ENCODE data around the gene PUS7L. TPM values are rescaled to one million over a fixed set of nuclear protein-coding genes. Genes with fewer than 3 reads are reported as not detected.

PUS7L gene
- total RNA-seq, 4 donors from 2014 or later: 3.0 to 16.3 (median 9.5) TPM

DNA sequence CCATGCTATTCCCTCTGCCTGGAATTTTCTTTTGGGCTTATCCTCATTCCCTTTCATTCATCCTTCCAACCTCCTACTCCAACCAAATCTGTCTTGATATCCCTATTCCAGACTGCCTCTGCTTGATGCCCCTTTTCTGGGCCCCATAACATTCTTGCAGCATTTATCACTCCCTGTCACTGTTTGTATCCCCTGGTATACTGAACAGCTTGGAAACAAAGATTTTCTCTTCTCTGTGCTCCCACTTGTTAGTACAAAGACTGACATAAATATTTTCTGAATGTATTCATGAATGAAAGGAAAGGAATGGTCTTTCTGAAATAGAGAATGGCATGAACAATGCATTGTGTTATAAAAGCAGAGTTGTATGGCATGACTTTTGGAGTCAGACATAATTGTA lies 7.7 kb upstream of the PUS7L start:
- in situ Hi-C loops (cut with MboI; ENCODE audit: low pct_ligation_motif_present in 1 of 4, low pct_unique_long_range_greater_than_20kb in 1 of 4, low sequenced_read_pairs in 3 of 4): no loop called here
- H3K9me3 ChIP-seq: no peaks in the 10 kb centered on the region

DNA sequence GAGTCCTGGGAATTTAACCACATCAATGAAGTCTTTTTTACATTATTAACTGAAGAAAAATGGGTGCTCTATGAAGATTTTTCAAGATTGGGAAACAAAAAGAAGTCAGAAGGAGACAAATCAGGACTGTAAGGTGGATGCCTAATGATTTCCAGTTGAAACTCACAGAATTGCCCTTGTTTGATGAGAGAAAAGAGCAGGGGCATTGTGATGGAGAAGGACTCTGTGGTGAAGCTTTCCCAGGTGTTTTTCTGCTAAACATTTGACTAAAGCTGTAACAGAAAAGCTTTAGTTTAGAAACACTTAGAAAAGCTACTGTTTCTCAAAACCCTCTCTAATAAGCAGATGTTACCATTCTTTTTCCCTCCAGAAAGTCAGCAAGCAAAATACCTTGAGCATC lies 5.9 kb upstream of the PUS7L start:
- TF ChIP-seq POLR2A (IDR thresholded peaks at IDR 0.05) (no peak), POLR2AphosphoS5 (IDR thresholded peaks at IDR 0.05) (no peak), EP300 (IDR thresholded peaks at IDR 0.05; ENCODE audit: low read depth) (no peak)
- TF ChIP-seq, protein P1, sequence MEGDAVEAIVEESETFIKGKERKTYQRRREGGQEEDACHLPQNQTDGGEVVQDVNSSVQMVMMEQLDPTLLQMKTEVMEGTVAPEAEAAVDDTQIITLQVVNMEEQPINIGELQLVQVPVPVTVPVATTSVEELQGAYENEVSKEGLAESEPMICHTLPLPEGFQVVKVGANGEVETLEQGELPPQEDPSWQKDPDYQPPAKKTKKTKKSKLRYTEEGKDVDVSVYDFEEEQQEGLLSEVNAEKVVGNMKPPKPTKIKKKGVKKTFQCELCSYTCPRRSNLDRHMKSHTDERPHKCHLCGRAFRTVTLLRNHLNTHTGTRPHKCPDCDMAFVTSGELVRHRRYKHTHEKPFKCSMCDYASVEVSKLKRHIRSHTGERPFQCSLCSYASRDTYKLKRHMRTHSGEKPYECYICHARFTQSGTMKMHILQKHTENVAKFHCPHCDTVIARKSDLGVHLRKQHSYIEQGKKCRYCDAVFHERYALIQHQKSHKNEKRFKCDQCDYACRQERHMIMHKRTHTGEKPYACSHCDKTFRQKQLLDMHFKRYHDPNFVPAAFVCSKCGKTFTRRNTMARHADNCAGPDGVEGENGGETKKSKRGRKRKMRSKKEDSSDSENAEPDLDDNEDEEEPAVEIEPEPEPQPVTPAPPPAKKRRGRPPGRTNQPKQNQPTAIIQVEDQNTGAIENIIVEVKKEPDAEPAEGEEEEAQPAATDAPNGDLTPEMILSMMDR (IDR thresholded peaks at IDR 0.05): no peak
- in situ Hi-C loops (cut with MboI; ENCODE audit: low pct_ligation_motif_present in 1 of 4, low pct_unique_long_range_greater_than_20kb in 1 of 4, low sequenced_read_pairs in 3 of 4): no loop called here
- no peak overlapping the region for H3K27ac ChIP-seq
- DNase-seq: no peak
- no peaks in the 10 kb centered on the region for H3K9me3 ChIP-seq
- H3K4me1 ChIP-seq: peaks cover 5 to 36% (median 14%) of the 10 kb centered on the region in 4 donors
- H3K27me3 ChIP-seq: no peaks in the 10 kb centered on the region
- H3K36me3 ChIP-seq: peaks cover 0 to 10% (median 0%) of the 10 kb centered on the region in 4 donors
- H3K4me3 ChIP-seq: no peak overlapping the region
- intact Hi-C loops (cut with DNase I; ENCODE audit: low total_unique reads): no loop called here

More for the DNA sequence above, 7.7 kb upstream of the PUS7L start:
- Histone ChIP-seq H3K27me3 (no peaks in the 10 kb centered on the region), H3K27ac (no peak overlapping the region), H3K4me3 (no peak overlapping the region), H3K4me1 (peaks cover 0 to 19% (median 4%) of the 10 kb centered on the region in 4 donors), H3K36me3 (peaks cover 0 to 21% (median 5%) of the 10 kb centered on the region in 4 donors)
- no peak for DNase-seq
- intact Hi-C loops (cut with DNase I; ENCODE audit: low total_unique reads): no loop called here
- TF ChIP-seq POLR2AphosphoS5 (IDR thresholded peaks at IDR 0.05) (no peak), EP300 (IDR thresholded peaks at IDR 0.05; ENCODE audit: low read depth) (no peak), POLR2A (IDR thresholded peaks at IDR 0.05) (no peak)
- TF ChIP-seq, protein P1 (IDR thresholded peaks at IDR 0.05): no peak

DNA sequence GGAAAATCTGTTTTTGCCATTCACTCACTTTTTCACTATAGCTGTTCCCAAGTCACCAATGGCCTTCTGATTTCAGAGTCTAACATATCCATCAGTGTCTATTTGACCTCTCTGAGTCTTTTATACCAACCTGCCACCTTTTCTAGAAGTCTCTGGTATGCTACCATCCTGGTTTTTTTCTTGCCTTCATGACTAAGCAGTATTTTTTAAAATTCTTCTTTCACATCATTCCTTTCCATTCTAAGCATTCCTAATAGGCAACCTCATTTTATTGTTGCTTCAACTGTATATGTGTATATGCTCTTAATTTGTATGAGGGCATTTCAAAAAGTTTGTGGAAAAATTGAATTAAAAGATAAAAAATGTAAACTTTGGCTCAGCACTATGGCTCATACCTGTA lies 5.2 kb upstream of the PUS7L start:
- H3K27ac ChIP-seq: no peak overlapping the region
- TF ChIP-seq EP300 (IDR thresholded peaks at IDR 0.05; ENCODE audit: low read depth) (no peak), POLR2AphosphoS5 (IDR thresholded peaks at IDR 0.05) (no peak), POLR2A (IDR thresholded peaks at IDR 0.05) (no peak)
- TF ChIP-seq, protein P1 (IDR thresholded peaks at IDR 0.05): no peak
- peaks cover 5 to 38% (median 17%) of the 10 kb centered on the region in 4 donors for H3K4me1 ChIP-seq
- H3K4me3 ChIP-seq: no peak overlapping the region
- peaks cover 0 to 7% (median 0%) of the 10 kb centered on the region in 4 donors for H3K36me3 ChIP-seq
- no peaks in the 10 kb centered on the region for H3K27me3 ChIP-seq
- in situ Hi-C loops (cut with MboI; ENCODE audit: low pct_ligation_motif_present in 1 of 4, low pct_unique_long_range_greater_than_20kb in 1 of 4, low sequenced_read_pairs in 3 of 4) (no loop called here), intact Hi-C loops (cut with DNase I; ENCODE audit: low total_unique reads) (no loop called here)
- H3K9me3 ChIP-seq: no peaks in the 10 kb centered on the region
- DNase-seq: no peak

DNA sequence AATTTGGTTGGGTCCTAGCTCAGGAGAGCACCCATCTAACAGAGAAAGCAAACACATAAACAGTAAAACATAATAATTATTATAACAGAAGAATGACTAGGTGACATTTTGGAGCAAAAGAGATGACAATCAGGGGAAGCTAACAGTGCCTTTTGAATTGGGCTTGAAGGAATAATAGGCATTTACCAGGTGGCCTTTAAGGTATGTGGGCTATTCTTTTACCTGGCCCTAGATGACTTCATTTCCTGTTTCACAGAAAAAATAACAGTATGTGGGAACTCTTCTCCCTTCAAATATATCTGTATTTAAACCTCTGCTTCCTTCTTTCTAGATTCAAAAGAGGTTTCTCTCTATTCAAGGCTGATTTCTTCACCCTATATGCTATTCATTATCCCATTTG lies 4.0 kb upstream of the PUS7L start:
- H3K27ac ChIP-seq: no peak overlapping the region
- no peaks in the 10 kb centered on the region for H3K9me3 ChIP-seq
- intact Hi-C loops (cut with DNase I; ENCODE audit: low total_unique reads): no loop called here
- DNase-seq: no peak
- no peaks in the 10 kb centered on the region for H3K36me3 ChIP-seq
- no peaks in the 10 kb centered on the region for H3K27me3 ChIP-seq
- TF ChIP-seq POLR2A (IDR thresholded peaks at IDR 0.05) (no peak), POLR2AphosphoS5 (IDR thresholded peaks at IDR 0.05) (no peak), EP300 (IDR thresholded peaks at IDR 0.05; ENCODE audit: low read depth) (no peak)
- TF ChIP-seq, protein P1 (IDR thresholded peaks at IDR 0.05): no peak
- H3K4me1 ChIP-seq: peaks cover 5 to 43% (median 24%) of the 10 kb centered on the region in 4 donors
- no peak overlapping the region for H3K4me3 ChIP-seq
- in situ Hi-C loops (cut with MboI; ENCODE audit: low pct_ligation_motif_present in 1 of 4, low pct_unique_long_range_greater_than_20kb in 1 of 4, low sequenced_read_pairs in 3 of 4): no loop called here
